Measurements from ENCODE around the gene CHST3. TPM values are rescaled to one million over a fixed set of nuclear protein-coding genes. Genes with fewer than 3 reads are reported as not detected.

Gene CHST3
- total and polyA plus RNA-seq, 11 donors, result 8.1 to 51.3 (median 25.0) TPM

Other genes with a start within 250 kb of the CHST3 start
- gene C10orf105, start 244.6 kb upstream of the CHST3 start, total RNA-seq, result under 1 TPM in 3 of 9 donors, not detected in 6; 0.05 to 0.57 (median 0.13) TPM
- under 1 TPM; 0.03 to 0.08 TPM for gene C10orf105, start 244.6 kb upstream of the CHST3 start, polyA plus RNA-seq
- gene VSIR, start 190.9 kb upstream of the CHST3 start, total RNA-seq, result 100 to 1,000 TPM in 1 of 9 donors, 10 to 100 TPM in 8; 32.6 to 103 (median 83.2) TPM
- gene VSIR, start 190.9 kb upstream of the CHST3 start, polyA plus RNA-seq, result 100 to 1,000 TPM in 1 of 2 donors, 10 to 100 TPM in 1; 56.7 to 181 TPM
- 1,000 to 10,000 TPM; 1,282 to 2,171 (median 1,665) TPM for gene PSAP, start 113.1 kb upstream of the CHST3 start, total RNA-seq
- gene PSAP, start 113.1 kb upstream of the CHST3 start, polyA plus RNA-seq, result 1,000 to 10,000 TPM in 1 of 2 donors, 100 to 1,000 TPM in 1; 454 to 1,132 TPM
- gene SPOCK2, start 124.2 kb downstream of the CHST3 start, total RNA-seq, result 10 to 100 TPM in 3 of 9 donors, 1 to 10 TPM in 6; 4.4 to 15.1 (median 6.9) TPM
- gene SPOCK2, start 124.2 kb downstream of the CHST3 start, polyA plus RNA-seq, result 10 to 100 TPM; 11.2 to 16.6 TPM

Data from heart left ventricle (tissue), 11 donors.